Neural cell (in vitro differentiated cells): ENCODE measurements around the gene SYPL2. TPM values are rescaled to one million over a fixed set of nuclear protein-coding genes. Genes with fewer than 3 reads are reported as not detected.
"Not testable (repeated sequence)": the region's sequence is repeated elsewhere in the genome, so short reads cannot be mapped to it uniquely, and the experiment has no call there.

Experiments
- H2AFZ ChIP-seq: fragments of 200-600, 300-800 bp; sonication (generic), shearing (Covaris generic); 2 replicates; pipeline ENCODE4 v1.6.0; 2014; ENCODE audit warnings: low read depth, mild to moderate bottlenecking, antibody characterized with exemption, low read length, moderate library complexity
- H3F3A ChIP-seq: fragments of 200-600 bp; shearing (Covaris generic); 2 replicates; pipeline ENCODE4 v1.6.1; 2016; ENCODE audit warnings: mild to moderate bottlenecking, moderate library complexity, mixed read lengths, antibody characterized with exemption, low read length; ENCODE audit not compliant: insufficient read depth, poor library complexity, severe bottlenecking
- H3K27ac ChIP-seq: fragments of 200-600, 300-800 bp; sonication (generic), shearing (Covaris generic); 2 replicates; pipeline ENCODE4 v1.5.1; 2014; ENCODE audit warnings: mild to moderate bottlenecking, low read length, moderate library complexity
- H3K27me3 ChIP-seq: fragments of 300-800, 200-600 bp; sonication (generic), shearing (Covaris generic); 2 replicates; pipeline ENCODE4 v1.6.0; 2014; ENCODE audit warnings: mild to moderate bottlenecking, low read depth, low read length, moderate library complexity; ENCODE audit not compliant: insufficient read depth
- H3K36me3 ChIP-seq: fragments of 300-800, 200-600 bp; sonication (generic), shearing (Covaris generic); 2 replicates; pipeline ENCODE4 v1.5.1; 2014; ENCODE audit warnings: mild to moderate bottlenecking, antibody characterized with exemption, low read length, moderate library complexity; ENCODE audit not compliant: insufficient read depth
- H3K4me2 ChIP-seq: fragments of 300-800, 200-600 bp; sonication (generic), shearing (Covaris generic); 2 replicates; pipeline ENCODE4 v1.6.0; 2014; ENCODE audit warnings: mild to moderate bottlenecking, low read length
- H3K4me3 ChIP-seq: fragments of 300-800, 200-600 bp; sonication (generic), shearing (Covaris generic); 2 replicates; pipeline ENCODE4 v1.5.1; 2014; ENCODE audit warnings: mild to moderate bottlenecking, low read length, moderate library complexity
- H3K79me2 ChIP-seq: fragments of 200-600 bp; shearing (Covaris generic); replicated peaks from 2 replicates; pipeline ENCODE4 v1.6.0; 2014; ENCODE audit warnings: mild to moderate bottlenecking, low read length, moderate library complexity; ENCODE audit not compliant: insufficient read depth
- H3K9ac ChIP-seq: fragments of 300-800, 200-600 bp; sonication (generic), shearing (Covaris generic); 2 replicates; pipeline ENCODE4 v1.6.1; 2016; ENCODE audit warnings: mild to moderate bottlenecking, low read length, mixed read lengths
- H3K9me2 ChIP-seq: fragments of 200-600 bp; shearing (Covaris generic); 2 replicates; pipeline ENCODE4 v1.6.1; 2016; ENCODE audit warnings: mild to moderate bottlenecking, low read length, mixed read lengths; ENCODE audit not compliant: insufficient read depth
- H3K9me3 ChIP-seq: fragments of 200-600, 300-800 bp; sonication (generic), shearing (Covaris generic); 2 replicates; pipeline ENCODE4 v1.6.1; 2016; ENCODE audit warnings: mild to moderate bottlenecking, mixed run types, low read length, moderate library complexity, mixed read lengths
- H4K20me1 ChIP-seq: fragments of 200-600 bp; shearing (Covaris generic); 2 replicates; pipeline ENCODE4 v1.6.1; 2016; ENCODE audit warnings: mild to moderate bottlenecking, mixed run types; ENCODE audit not compliant: insufficient read depth
- EP300 ChIP-seq: fragments of 450-650 bp; conservative IDR thresholded peaks from 2 replicates; pipeline ENCODE4 v1.6.1; 2014; ENCODE audit warnings: antibody characterized with exemption, mild to moderate bottlenecking, moderate library complexity; ENCODE audit not compliant: poor library complexity, severe bottlenecking
- EZH2 ChIP-seq: fragments of 200-600, 300-800 bp; shearing (Covaris generic), sonication (generic); IDR thresholded peaks from 2 replicates; pipeline ENCODE4 v1.6.1; 2014; ENCODE audit warnings: antibody characterized with exemption, low read length, borderline replicate concordance, mild to moderate bottlenecking; ENCODE audit not compliant: insufficient read depth, poor library complexity, severe bottlenecking
- MXI1 ChIP-seq: fragments of 450-650 bp; conservative IDR thresholded peaks from 2 replicates; pipeline ENCODE4 v1.6.1; 2014; ENCODE audit warnings: antibody characterized with exemption, mild to moderate bottlenecking; ENCODE audit not compliant: poor library complexity, severe bottlenecking
- POLR2AphosphoS5 ChIP-seq: IDR thresholded peaks from 2 replicates; pipeline ENCODE4 v1.6.1; 2012
- RAD21 ChIP-seq: fragments of 450-650 bp; conservative IDR thresholded peaks from 2 replicates; pipeline ENCODE4 v1.6.1; 2014; ENCODE audit warnings: antibody characterized with exemption, mild to moderate bottlenecking, moderate library complexity
- REST ChIP-seq: IDR thresholded peaks from 2 replicates; pipeline ENCODE4 v1.6.1; 2012; ENCODE audit warnings: borderline replicate concordance
- SMC3 ChIP-seq: fragments of 450-650 bp; conservative IDR thresholded peaks from 2 replicates; pipeline ENCODE4 v1.6.1; 2014; ENCODE audit warnings: antibody characterized with exemption, mild to moderate bottlenecking, moderate library complexity; ENCODE audit not compliant: poor library complexity
- TAF1 ChIP-seq: IDR thresholded peaks from 2 replicates; pipeline ENCODE4 v1.6.1; 2012; ENCODE audit warnings: low read depth
- polyA plus RNA-seq: library from polyadenylated mRNA; depleted of rRNA; stranded (reverse); fragments of >200 nt; gene quantifications from 2 replicates; pipeline ENCODE4 v1.2.3, GENCODE V29; 2014
- TF ChIP-seq, protein P1 (sequence below): fragments of 450-650 bp; IDR thresholded peaks from 2 replicates; pipeline ENCODE4 v1.5.1; 2014; ENCODE audit warnings: antibody characterized with exemption, mild to moderate bottlenecking, moderate library complexity; ENCODE audit not compliant: poor library complexity, severe bottlenecking

The SYPL2 gene
- polyA plus RNA-seq, 1 donor from 2014 or later: not detected

- Histone ChIP-seq H3K27ac (no peak overlapping the region), H3K9me3 (no peaks in the 10 kb centered on the region), H3K27me3 (peaks cover 14% of the 10 kb centered on the region), H3K79me2 (no peaks in the 10 kb centered on the region), H3K4me2 (no peak overlapping the region), H3K4me3 (no peak overlapping the region), H2AFZ (no peak overlapping the region), H3K36me3 (no peaks in the 10 kb centered on the region), H3K9me2 (no peaks in the 10 kb centered on the region), H4K20me1 (no peaks in the 10 kb centered on the region), H3F3A (no peaks in the 10 kb centered on the region), H3K9ac (no peak overlapping the region)
- TF ChIP-seq POLR2AphosphoS5: no peak
Measured at GRCh38 chr1:109444346-109444745, 22.0 kb upstream of the SYPL2 start.

DNA sequence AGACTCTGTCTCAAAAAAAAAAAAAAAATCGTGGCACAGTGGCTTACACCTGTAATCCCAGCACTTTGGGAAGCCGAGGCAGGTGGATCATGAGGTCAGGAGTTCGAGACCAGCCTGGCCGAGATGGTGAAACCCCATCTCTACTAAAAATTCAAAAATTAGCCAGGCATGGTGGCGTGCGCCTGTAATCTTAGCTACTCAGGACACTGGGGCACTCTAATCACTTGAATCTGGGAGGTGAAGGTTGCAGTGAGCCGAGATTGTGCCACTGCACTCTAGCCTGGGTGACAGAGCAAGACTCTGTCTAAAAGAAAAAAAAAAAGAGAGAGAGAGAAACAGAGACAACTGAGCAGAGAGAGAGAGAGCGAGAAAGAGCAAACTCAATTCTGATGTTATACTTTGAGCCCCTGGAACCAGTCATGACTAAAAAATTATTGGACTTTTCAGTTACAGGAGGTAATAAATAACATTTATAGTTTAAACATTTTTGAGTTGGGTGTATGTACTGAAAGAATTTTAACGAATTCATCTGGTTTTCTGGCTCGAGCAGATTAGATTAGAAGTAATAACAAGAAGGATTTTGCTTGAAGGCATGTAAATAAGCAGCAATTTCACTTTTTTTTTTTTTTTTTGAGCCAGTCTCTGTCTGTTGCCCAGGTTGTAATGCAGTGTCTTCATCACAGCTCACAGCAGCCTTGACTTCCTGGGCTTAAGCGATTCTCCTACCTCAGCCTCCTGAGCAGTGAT lies 20.2 kb upstream of the SYPL2 start:
- not testable (repeated sequence) for H3K9me2 ChIP-seq, H3K4me3 ChIP-seq, H3K27ac ChIP-seq, H3F3A ChIP-seq, H4K20me1 ChIP-seq, H3K4me2 ChIP-seq, H3K9me3 ChIP-seq, H3K36me3 ChIP-seq, H2AFZ ChIP-seq, H3K9ac ChIP-seq, H3K79me2 ChIP-seq
- peaks cover 14% of the 10 kb centered on the region for H3K27me3 ChIP-seq

- TF ChIP-seq MXI1: no peak
- no peak for TF ChIP-seq POLR2AphosphoS5
- no peak for TF ChIP-seq REST
- no peak for TF ChIP-seq TAF1
- no peak for TF ChIP-seq EZH2
- no peak for TF ChIP-seq SMC3
- no peak for TF ChIP-seq RAD21
- TF ChIP-seq EP300: no peak
- TF ChIP-seq, protein P1, sequence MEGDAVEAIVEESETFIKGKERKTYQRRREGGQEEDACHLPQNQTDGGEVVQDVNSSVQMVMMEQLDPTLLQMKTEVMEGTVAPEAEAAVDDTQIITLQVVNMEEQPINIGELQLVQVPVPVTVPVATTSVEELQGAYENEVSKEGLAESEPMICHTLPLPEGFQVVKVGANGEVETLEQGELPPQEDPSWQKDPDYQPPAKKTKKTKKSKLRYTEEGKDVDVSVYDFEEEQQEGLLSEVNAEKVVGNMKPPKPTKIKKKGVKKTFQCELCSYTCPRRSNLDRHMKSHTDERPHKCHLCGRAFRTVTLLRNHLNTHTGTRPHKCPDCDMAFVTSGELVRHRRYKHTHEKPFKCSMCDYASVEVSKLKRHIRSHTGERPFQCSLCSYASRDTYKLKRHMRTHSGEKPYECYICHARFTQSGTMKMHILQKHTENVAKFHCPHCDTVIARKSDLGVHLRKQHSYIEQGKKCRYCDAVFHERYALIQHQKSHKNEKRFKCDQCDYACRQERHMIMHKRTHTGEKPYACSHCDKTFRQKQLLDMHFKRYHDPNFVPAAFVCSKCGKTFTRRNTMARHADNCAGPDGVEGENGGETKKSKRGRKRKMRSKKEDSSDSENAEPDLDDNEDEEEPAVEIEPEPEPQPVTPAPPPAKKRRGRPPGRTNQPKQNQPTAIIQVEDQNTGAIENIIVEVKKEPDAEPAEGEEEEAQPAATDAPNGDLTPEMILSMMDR: no peak
- no peaks in the 10 kb centered on the region for H3F3A ChIP-seq
- no peak overlapping the region for H3K4me3 ChIP-seq
- H2AFZ ChIP-seq: no peak overlapping the region
- H3K79me2 ChIP-seq: no peaks in the 10 kb centered on the region
- no peaks in the 10 kb centered on the region for H4K20me1 ChIP-seq
- H3K9ac ChIP-seq: no peak overlapping the region
- H3K27ac ChIP-seq: no peak overlapping the region
- H3K36me3 ChIP-seq: no peaks in the 10 kb centered on the region
- H3K4me2 ChIP-seq: no peak overlapping the region
- H3K27me3 ChIP-seq: peaks cover 13% of the 10 kb centered on the region
- no peaks in the 10 kb centered on the region for H3K9me3 ChIP-seq
- no peaks in the 10 kb centered on the region for H3K9me2 ChIP-seq
Measured at GRCh38 chr1:109447524-109447923, 18.8 kb upstream of the SYPL2 start.
